A673 (cell line): ENCODE data around the gene MAMSTR.

ENCODE experiments used
- CTCF ChIP-seq: fragments of 300-800, 200-600 bp; sonication (generic); conservative IDR thresholded peaks from 2 replicates; pipeline ENCODE4 v1.5.1; 2017; ENCODE audit warnings: low read depth, mild to moderate bottlenecking, antibody characterized with exemption, low read length, moderate library complexity, mixed read lengths
- EZH2 ChIP-seq: fragments of 200-600 bp; sonication (generic); IDR thresholded peaks from 2 replicates; pipeline ENCODE4 v1.6.1; 2017; ENCODE audit warnings: borderline replicate concordance, low read depth, mild to moderate bottlenecking, mixed read lengths, antibody characterized with exemption, low read length; ENCODE audit not compliant: poor library complexity, severe bottlenecking

GRCh38 chr19:48760504-48761205 is 41.1 kb upstream of the MAMSTR start:
- TF ChIP-seq CTCF (no peak), EZH2 (no peak)
